Stimulated activated naive CD4-positive, alpha-beta T cell (primary cell): Measurements from ENCODE around the gene PIP5K1C.

Source experiments
- DNase-seq, 6 experiments: peaks; one replicate each; lab custom pipeline; 2025; lab: John Stamatoyannopoulos, UW

PIP5K1C gene

GRCh38 chr19:3626473-3627350 lies 73.6 kb downstream of the PIP5K1C start, which contains the start of gene CACTIN:
TSS of gene CACTIN (minus strand) at chr19:3626790. CDS start at chr19:3626762, 28 bp downstream.
- DNase-seq = peak; percentile 96 to 99 (median 98)

- DNase-seq = no peak
These were observed 74.2 kb downstream of the PIP5K1C start for GRCh38 chr19:3625996-3626472.

GRCh38 chr19:3623716-3624115 lies 76.6 kb downstream of the PIP5K1C start:
- DNase-seq = no peak

- DNase-seq = no peak
These were observed 78.0 kb downstream of the PIP5K1C start for GRCh38 chr19:3622224-3622623.

- no peak for DNase-seq
These were observed 78.6 kb downstream of the PIP5K1C start for GRCh38 chr19:3621689-3622088.

- no peak for DNase-seq
These were observed 79.3 kb downstream of the PIP5K1C start for GRCh38 chr19:3620817-3621547.

- DNase-seq = no peak
These were observed 80.0 kb downstream of the PIP5K1C start for GRCh38 chr19:3620145-3620816.

GRCh38 chr19:3619631-3620012 lies 80.6 kb downstream of the PIP5K1C start:
- no peak for DNase-seq

- DNase-seq = no peak
These were observed 81.2 kb downstream of the PIP5K1C start for GRCh38 chr19:3618811-3619630.

GRCh38 chr19:3618144-3618810 lies 82.0 kb downstream of the PIP5K1C start:
- DNase-seq = peak in 5 of 6 experiments; percentile 19 to 53 (median 32)

GRCh38 chr19:3617463-3617862 lies 82.8 kb downstream of the PIP5K1C start:
- DNase-seq = peak in 5 of 6 experiments; percentile 8 to 41 (median 39)

GRCh38 chr19:3615524-3616135 lies 84.6 kb downstream of the PIP5K1C start:
- DNase-seq = no peak

GRCh38 chr19:3614858-3615505 lies 85.3 kb downstream of the PIP5K1C start:
- DNase-seq = no peak

- DNase-seq = no peak
These were observed 86.2 kb downstream of the PIP5K1C start for GRCh38 chr19:3613818-3614661.

GRCh38 chr19:3612901-3613741 lies 87.1 kb downstream of the PIP5K1C start:
- no peak for DNase-seq

- DNase-seq = no peak
These were observed 87.9 kb downstream of the PIP5K1C start for GRCh38 chr19:3612330-3612729.

GRCh38 chr19:3611841-3612240 lies 88.4 kb downstream of the PIP5K1C start:
- no peak for DNase-seq
